Astrocyte of the cerebellum (primary cell): ENCODE measurements around the gene CD300LD.

Source experiments
- DNase-seq: peaks from one replicate; pipeline ENCODE4 v3.0.0-alpha.2; 2011; ENCODE audit warnings: low read depth
- H3K4me3 ChIP-seq: 2 replicates; pipeline ENCODE4 v1.5.1; 2011; ENCODE audit warnings: mild to moderate bottlenecking, low read depth, low read length, moderate library complexity
- in situ Hi-C: cut with HindIII; loops from 2 replicates; pipeline ENCODE4 v1.10.0; 2017; ENCODE audit warnings: low sequenced_read_pairs
- TF ChIP-seq, protein P1 (sequence below): IDR thresholded peaks from 2 replicates; pipeline ENCODE4 v1.5.1; 2012; ENCODE audit warnings: low read length, low read depth, moderate library complexity, mild to moderate bottlenecking; ENCODE audit errors: missing control alignments

Gene CD300LD

DNA sequence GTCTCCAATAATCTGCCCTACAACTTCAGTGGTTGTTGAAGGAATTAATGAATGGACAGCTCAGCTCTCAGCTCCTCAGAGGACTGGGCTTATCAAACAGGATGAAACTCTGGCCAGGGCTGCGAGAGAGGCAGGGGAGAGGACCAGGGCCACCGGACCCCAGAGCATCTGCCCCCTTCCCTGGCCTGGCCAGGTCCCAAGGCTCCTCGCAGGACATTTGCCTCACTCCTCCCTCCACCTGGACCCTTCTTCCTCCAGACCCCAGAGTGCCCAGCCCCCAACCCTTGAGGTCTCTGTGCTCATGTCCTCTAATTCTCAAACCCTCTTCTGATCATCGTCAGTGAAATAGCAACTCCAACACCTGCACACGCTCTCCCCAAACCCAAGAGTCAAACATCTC, 49.9 kb downstream of the CD300LD start:
- in situ Hi-C loops = no loop called here
- no peak overlapping the region for H3K4me3 ChIP-seq
- no peak for DNase-seq
- TF ChIP-seq, protein P1, sequence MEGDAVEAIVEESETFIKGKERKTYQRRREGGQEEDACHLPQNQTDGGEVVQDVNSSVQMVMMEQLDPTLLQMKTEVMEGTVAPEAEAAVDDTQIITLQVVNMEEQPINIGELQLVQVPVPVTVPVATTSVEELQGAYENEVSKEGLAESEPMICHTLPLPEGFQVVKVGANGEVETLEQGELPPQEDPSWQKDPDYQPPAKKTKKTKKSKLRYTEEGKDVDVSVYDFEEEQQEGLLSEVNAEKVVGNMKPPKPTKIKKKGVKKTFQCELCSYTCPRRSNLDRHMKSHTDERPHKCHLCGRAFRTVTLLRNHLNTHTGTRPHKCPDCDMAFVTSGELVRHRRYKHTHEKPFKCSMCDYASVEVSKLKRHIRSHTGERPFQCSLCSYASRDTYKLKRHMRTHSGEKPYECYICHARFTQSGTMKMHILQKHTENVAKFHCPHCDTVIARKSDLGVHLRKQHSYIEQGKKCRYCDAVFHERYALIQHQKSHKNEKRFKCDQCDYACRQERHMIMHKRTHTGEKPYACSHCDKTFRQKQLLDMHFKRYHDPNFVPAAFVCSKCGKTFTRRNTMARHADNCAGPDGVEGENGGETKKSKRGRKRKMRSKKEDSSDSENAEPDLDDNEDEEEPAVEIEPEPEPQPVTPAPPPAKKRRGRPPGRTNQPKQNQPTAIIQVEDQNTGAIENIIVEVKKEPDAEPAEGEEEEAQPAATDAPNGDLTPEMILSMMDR = no peak

DNA sequence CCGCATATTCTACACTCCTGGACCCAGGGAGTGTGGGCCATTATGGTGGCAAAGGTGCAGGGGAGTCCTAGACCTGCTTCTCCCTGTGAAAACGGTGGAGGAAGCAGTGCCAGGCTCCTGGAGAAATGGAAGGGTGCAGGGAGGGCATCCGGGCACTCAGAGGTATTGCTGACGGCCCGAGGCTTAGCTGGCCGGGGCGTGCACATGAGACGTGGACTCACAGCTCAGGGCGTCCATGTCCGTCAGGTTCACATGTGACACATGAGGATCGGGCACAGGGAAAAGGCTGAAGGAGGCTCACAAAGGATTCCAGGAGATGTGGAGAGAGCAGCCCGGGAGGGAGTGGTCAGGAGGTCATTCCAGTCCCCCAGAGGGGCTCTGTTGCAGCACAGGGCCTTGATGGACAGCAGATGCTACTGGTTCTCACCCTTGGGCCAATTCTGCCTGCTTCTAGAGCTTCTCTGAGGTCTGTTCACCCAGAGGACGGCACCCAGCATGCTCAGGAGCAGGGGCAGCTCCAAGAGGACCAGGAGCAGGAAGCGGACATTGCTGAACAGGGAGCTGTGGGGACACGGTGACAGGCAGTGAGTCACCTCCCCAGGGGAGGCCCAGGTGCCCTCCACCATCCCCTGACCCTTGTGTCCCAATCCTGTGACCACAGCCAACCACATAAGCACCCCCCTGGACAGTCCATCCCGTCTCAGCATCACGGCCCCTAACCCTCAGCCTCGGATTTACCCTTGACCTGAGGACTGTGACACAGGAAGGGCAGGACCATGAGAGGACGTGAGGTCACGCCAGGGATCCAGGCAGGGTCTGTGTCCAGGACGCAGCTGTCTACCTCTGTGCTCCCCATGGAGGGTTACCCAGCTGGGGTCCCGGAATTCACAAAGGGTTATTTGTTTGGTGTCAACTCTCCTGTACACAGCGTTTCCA, 50.6 kb downstream of the CD300LD start:
- in situ Hi-C loops = no loop called here
- no peak for DNase-seq
- no peak overlapping the region for H3K4me3 ChIP-seq
- TF ChIP-seq, protein P1 = no peak

DNA sequence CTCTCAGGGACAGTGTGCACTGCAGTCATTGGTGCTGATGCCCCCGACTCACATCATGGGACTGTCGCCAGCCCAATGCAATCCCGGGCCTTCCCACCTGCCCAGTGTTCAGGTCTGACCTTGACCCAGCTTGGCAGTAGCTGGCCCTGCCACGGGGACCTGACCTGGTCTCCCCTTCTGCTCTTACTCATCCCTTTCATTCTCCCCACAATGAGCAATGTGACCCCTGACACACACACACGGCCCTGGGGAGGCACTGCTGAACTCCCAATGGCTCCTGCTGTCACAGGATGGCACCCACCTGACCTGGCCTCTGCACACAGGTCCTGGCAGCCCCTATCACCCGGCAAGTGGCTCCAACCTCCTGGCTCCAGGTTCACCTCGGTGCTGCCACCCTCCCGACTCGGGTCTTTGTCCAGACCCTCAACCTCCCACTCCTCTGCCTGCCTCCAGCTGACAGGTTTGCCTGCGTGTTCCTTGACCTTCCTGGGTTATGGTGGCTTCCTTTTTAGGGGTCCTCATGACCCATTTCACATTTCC, 52.7 kb downstream of the CD300LD start:
- in situ Hi-C loops = no loop called here
- TF ChIP-seq, protein P1 = no peak
- DNase-seq = no peak
- no peak overlapping the region for H3K4me3 ChIP-seq

DNA sequence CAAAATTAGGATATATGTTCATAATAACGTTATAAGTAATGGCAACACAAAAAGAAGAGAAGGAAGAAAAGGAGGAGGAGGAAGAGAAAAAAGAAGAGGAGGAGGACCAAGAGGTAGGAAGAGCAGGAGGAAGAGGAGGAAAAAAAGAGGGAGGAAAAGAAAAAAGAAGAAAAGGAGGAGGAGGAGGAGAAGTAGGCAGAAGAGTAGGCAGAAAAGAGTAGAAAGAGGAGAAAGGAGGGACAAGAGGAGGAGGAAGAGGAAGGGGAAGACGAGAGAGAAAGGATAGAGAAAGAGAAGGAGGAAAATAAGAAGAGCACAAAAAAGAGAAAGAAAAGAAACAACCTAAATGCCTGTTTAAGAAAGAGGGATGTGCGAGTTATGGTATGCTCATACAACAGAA, 55.2 kb downstream of the CD300LD start:
- TF ChIP-seq, protein P1 = no peak
- in situ Hi-C loops = no loop called here
- no peak for DNase-seq
- H3K4me3 ChIP-seq = no peak overlapping the region

DNA sequence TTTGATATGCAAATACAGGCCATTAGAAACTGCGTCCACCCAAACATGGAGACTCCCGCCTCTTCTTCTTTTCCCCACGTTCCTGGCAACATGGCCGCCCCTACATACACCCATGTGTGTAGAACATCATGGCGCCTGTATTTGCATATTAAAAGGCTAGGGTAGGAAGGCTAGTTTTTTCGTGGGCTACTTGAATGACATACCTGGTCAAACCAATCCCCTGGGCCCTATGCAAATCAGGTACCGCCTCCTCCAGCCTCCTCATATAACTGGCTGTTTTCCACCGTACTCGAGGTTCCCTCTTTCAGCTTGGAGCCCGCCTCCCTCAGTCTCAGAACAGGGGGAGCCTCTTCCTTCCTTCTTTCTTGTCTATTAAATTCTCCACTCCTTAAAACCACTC, 60.0 kb downstream of the CD300LD start:
- in situ Hi-C loops = no loop called here
- TF ChIP-seq, protein P1 = no peak
- no peak overlapping the region for H3K4me3 ChIP-seq
- DNase-seq = no peak

DNA sequence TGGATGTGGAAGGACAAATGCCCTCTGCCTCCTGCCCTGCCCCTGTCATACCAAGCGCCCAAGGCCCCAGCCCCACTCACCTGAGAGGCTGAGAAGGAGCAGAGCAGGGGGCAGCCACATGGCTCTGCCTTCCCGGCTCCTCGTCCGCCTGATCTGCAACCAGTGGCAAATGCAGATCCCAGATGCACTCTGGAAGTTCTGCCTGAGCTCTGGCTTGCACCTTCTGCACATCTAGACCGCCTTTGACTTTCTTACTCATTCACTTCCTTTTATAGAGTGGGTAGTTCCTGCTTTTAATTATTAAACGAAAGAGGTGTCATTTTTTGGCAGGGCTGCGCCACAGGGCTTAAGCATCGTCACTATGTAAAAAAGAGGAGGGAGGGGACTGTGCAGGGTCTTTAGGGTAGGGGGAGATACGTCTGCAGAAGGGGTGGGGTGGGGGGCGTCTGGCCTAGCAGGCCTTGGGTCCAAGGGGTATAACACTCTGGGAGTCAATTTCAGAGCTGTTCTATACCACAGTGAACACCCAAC, 60.8 kb downstream of the CD300LD start, which contains the start of gene CD300LB:
TSS of gene CD300LB (minus strand) at position 245 of the 531 bp plus-strand sequence. CDS start at position 120, 125 bp downstream.
- no peak for DNase-seq
- no peak within 1 kb of the TSS for H3K4me3 ChIP-seq
- TF ChIP-seq, protein P1 = no peak
- in situ Hi-C loops = no loop called here
